Gastrocnemius medialis (tissue), 4 donors: Measurements from ENCODE around the gene MAP3K5.

Source experiments
- CTCF ChIP-seq, 5 experiments: fragments of 450-650 bp in 3 of 5; fragments of 200-600 bp in 2 of 5; sonication (generic) in 2 of 5; IDR thresholded peaks in 4 of 5; conservative IDR thresholded peaks in 1 of 5; 1 replicate in 4 of 5; 2 replicates in 1 of 5; pipeline ENCODE4 v1.5.1; 2016 to 2019; ENCODE audit warnings: antibody characterized with exemption in 5 of 5, mild to moderate bottlenecking in 3 of 5, moderate library complexity in 3 of 5
- POLR2A ChIP-seq, 2 donors: fragments of 450-650 bp; IDR thresholded peaks; one replicate each; pipeline ENCODE4 v1.6.1; 2017; ENCODE audit warnings: antibody characterized with exemption in 2 of 2, mild to moderate bottlenecking in 2 of 2, moderate library complexity in 2 of 2

DNA sequence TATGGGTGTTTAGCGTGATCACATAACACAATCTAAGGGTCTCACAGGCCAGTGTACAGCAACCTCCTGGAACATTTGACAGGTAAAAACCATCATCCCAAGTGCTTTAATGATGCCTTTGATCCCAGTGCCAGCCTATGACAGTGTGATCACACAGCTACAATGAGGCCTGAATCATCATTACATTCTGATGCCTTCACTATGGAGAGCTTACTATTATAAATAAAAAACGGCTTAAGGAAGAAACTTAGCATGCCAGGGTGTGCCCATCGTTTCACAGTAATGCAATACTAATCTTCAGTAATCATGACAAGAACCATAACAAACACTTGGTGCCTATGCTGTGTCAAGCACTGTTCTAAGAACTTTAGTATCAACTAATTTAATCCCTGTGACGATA lies 253.4 kb downstream of the MAP3K5 start:
- TF ChIP-seq POLR2A (IDR thresholded peaks at IDR 0.05) (no peak), CTCF (IDR thresholded peaks at IDR 0.05 in 4 of 5, conservative IDR thresholded peaks at IDR 0.05 in 1 of 5) (no peak)
